Suppressor macrophage treated with lipopolysaccharide for 4 hours (primary cell): ENCODE data around the gene FOXF1.

Experiments
- DNase-seq: peaks from one replicate; pipeline ENCODE4 v3.0.0-alpha.2; 2020

The FOXF1 gene

DNA sequence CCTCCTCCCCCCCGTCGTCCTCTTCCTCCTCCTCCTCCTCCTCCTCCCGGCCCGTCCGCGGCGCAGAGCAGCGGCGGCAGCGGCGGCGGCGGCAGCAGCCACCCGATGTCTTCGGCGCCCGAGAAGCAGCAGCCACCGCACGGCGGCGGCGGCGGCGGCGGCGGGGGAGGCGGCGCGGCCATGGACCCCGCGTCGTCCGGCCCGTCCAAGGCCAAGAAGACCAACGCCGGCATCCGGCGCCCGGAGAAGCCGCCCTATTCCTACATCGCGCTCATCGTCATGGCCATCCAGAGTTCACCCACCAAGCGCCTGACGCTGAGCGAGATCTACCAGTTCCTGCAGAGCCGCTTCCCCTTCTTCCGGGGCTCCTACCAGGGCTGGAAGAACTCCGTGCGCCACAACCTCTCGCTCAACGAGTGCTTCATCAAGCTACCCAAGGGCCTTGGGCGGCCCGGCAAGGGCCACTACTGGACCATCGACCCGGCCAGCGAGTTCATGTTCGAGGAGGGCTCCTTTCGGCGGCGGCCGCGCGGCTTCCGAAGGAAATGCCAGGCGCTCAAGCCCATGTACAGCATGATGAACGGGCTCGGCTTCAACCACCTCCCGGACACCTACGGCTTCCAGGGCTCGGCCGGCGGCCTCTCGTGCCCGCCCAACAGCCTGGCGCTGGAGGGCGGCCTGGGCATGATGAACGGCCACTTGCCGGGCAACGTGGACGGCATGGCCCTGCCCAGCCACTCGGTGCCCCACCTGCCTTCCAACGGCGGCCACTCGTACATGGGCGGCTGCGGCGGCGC lies at the start of gene FOXF1:
Gene FOXF1 (plus strand): TSS at position 63 of the 797 bp plus-strand sequence. CDS start 43 bp downstream, at position 106.
- peak; percentile 41 for DNase-seq

DNA sequence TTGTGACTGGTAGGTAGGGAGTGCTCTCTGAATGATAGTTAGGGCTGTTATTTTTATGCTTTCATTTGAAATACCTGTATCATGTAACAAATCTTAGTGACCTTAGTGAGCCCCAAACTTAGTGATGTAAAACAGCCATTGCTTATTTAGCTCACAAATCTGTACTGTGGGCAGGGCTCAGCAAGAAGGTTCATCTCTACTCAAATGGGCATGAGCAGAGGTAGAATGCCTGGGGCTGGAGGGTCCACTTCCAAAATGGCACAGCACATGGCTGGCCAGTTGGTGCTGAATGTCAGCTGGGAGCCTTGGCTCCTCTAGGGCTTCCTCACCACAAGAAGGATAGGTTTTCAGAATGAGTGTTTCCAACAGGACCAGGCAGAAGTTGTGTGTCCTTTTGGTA lies 49.3 kb upstream of the FOXF1 start:
- DNase-seq: no peak

DNA sequence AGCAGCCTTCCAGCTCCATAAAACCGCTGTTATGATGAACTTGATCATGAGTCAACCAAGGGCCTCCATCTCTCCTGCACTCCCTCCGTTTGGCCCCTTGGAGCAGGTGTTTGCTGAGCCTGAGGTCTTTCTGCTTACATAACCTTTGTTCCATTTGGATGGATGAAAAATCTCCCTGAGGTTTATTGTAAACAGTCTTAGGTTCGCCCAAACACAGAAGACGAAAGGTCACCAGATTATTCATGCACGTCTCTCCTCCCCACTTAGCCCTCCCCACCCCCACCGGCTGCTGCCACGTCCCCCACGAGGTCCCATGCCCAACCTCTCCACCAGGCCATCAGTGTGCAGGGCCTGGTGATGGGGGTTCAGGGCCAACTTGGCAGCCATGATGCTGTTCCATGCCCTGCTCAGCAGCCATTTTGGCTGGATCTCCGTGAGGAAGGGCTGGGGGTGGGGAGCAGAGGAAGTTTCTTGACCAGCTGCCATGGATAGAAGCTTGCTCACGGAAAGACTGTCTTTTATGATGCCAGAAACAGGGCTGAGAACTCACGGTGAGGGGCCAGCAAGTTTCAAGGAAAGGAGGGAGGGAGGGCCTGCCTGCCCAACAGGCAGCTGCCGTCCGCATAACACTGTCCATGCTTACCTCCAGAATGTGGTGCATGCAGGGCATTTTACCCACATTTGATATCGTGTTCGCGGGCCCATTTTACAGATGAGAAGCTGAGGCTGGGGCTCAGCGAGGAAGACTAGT lies 47.8 kb upstream of the FOXF1 start:
- no peak for DNase-seq

DNA sequence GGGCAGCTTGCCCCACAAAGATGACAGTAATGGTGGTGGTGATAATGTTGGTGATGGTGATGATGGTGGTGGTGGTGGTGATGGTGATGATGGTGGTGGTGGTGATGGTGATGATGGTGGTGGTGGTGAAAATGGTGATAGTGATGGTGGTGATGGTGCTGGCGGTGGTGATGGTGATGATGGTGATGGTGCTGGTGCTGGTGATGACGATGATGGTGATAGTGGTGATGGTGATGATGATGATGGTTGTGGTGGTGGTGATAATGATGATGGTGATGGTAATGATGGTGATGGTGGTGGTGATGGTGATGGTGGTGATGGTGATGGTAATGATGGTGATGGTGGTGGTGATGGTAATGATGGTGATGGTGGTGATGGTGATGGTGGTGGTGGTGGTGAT lies 46.3 kb upstream of the FOXF1 start:
- no peak for DNase-seq

DNA sequence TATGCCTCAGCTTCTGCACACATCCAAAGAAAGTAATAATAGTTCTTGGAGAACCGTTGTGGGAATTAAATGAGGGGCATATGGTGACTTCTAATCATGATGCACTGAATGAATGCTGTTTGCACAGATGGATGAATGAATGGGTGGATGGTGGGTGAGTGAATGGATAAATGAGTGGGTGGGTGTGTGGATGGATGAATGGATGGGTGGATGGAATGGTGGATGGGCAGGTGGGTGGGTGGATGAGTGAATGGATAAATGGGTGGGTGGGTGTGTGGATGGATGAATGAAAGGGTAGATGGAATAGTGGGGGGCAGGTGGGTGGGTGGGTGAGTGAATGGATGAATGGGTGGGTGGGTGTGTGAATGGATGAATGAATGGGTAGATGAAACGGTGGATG lies 44.9 kb upstream of the FOXF1 start:
- DNase-seq: no peak

DNA sequence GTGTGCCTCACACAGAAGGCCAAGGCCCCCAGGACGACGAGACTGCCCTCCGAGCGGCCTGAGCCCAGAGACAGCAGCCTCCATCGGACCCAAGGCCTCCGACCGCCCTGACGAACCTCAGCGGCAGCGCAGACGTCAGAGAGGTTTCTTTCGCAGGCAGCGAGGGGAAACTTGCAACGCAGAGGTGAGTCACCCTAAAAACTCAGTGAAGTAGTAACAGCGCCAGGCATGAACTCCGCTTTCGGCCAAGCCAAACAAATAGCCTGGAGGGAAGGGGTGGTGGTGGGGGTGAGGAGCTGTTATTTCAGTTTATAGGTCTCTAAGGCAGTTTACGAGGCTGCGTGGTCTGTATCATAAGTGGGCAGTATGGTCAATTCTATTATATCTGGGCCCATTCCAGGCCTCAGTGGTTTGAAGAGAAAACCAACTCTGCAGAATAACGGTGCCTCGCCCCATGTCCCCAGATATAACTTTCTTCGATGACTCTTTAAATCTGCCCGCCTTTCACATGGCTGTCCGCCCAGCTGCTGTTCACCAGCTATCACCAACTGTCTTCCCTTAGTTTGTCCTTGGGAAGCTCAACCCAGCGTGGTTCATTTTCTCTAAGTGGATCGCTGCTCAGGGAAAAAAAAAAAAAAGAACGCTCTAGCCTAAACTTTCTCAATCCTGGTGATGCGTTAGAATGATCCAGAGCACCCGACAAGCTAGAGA lies 43.5 kb upstream of the FOXF1 start:
- no peak for DNase-seq

DNA sequence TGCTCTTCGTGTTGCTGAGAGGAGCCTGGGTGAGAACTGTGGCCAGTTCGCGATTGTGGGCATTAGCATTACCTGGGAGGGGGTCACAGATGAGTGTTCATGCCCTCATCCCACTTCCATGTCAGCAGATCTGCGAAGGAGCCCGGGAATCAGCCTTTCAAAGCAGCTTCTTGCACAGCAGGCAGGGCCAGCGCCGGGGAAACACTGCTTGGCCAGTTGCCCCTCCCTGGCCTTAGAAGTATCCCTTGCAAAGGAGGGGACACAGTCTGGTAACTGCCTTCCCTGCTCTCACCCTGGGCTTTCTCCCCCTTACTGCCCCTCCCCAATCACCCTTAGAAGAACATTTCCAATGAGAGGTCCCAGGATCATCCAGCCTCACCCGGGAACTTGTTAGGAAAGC lies 42.8 kb upstream of the FOXF1 start:
- no peak for DNase-seq

DNA sequence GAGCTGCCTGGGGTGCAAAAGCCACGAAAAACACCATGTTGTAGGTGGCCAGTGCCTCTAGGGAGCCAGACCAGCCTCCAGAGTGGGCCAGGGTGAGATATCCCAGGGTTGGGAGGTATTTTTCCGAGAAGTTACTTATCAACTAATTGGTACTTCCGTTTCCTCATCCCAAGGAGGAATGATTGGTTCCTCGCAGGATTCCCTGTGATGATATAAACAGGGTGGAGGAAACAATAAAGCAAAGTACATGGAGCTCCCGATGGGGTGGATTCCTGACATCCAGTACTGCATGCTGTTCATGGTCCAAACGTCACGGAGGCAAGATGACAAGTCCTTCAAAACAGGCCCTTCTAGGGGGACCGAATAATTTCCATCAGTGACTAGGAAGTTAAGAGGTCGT lies 39.4 kb upstream of the FOXF1 start:
- DNase-seq: no peak

DNA sequence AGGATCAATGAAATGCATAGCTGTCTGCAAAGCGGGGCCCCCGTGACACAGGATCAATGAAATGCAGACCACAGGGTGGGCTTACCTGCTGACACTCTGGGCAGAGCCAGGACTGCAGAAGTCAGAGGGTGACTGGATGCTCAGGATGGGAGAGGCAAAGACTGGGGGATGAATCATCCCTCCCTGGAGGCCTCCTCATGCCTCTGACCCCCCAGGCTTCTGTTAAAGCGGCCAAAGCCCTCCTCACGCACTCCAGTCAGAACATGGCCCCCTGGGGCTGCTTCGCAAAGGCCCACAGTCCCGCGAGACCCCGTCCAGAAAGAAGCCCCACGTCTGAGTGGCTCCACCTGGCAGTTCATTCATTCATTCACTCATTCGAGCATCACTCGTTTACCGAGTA lies 38.4 kb upstream of the FOXF1 start:
- no peak for DNase-seq

DNA sequence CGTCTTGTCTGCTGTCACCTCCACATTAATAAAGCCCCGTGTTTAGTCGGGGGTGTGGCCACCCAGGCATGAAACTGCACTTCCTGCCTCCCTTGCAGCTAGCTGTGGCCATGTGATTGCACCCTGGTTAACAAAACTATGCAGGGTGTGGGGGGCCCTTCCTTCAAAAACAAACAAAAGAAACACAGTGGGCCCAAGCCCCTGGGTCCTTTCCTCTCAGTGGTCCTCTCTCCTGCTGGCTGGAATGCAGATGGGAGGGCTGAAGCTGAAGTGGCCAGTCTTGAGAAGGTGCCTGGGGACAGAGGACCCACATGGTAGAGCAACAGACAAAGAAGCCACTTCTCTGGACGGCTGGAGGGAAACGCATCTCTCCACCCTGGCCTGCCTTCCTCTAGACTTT lies 38.0 kb upstream of the FOXF1 start:
- DNase-seq: no peak

DNA sequence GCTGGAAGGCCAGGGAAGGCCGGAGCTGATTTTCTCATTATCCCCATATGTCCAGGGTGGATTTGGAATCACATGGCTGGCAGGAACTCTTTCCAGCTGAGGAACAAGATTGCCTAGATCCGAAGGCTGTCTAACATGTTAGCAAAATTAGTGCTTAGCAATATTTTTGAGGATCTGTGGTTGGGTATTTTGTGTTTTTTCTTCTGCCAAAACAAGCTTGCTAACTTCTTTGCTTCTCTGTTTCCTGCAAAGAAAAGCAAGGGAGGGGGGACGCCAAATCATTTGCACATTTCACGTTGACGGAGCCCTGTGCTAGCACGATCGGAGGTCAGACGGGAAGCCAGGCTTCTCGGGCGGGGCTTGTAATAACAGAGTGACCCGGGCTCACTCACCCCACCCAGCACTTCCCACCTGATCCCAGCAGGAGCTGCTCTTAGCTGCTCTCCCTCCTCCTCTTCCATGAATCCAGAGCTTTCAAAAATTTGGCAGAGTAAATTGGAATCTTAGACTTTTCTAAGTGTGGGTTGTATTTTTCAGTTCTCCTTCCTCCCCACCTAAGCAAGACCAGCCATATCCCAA lies 33.3 kb upstream of the FOXF1 start:
- no peak for DNase-seq

DNA sequence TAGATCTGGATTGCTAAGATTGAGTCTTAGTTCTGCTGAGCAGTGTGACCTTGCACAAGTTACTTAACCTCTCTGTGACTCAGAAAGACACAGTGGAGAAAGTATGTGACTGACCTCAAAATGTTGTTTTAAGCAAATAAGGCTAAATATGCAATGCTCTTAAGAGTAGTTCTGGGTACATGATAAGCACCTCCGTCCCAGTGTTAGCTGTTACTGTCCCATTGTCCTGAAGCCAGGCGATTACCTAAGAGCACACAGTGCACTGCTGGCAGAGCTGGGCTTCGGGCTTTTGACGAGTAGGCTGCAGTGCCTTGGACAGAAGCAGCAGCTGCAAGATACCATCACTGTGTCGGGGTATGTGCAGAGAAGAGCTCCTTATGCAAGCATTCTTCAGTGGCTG lies 32.7 kb upstream of the FOXF1 start:
- DNase-seq: no peak

DNA sequence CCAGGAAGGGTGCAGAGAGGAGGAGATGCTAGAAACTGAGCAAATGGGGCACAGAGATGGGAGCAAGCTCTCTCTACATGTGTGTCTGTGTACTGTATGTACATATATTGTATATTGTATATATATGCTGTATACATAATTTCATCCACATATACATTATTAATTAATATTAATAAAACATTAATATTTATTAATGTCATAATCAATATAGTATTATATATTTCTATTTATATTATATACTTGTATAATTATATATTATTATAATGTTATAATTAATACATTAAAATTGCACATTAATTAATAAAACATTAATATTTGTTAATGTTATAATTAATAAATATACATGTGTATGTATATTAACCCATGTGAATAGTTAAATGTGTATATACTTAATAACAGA lies 31.5 kb upstream of the FOXF1 start:
- DNase-seq: no peak

DNA sequence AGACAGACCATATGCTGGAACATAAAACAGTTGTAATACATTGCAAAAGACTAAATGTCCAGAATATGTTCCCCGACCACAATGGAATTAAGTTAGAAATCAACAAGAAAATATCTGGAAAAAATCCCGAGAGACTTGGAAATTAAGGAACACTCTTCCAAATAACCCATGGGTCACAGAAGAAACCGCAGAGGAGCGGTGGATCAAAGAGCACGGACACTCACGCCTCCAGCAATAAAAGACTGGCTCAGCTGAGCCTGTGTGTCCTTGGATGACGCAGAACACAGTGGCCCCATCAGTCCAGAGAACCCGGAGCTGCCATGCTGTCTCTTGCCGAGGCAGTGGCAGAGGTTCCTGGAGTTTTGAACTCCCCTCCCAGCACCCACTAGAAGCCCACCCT lies 30.9 kb upstream of the FOXF1 start:
- no peak for DNase-seq

DNA sequence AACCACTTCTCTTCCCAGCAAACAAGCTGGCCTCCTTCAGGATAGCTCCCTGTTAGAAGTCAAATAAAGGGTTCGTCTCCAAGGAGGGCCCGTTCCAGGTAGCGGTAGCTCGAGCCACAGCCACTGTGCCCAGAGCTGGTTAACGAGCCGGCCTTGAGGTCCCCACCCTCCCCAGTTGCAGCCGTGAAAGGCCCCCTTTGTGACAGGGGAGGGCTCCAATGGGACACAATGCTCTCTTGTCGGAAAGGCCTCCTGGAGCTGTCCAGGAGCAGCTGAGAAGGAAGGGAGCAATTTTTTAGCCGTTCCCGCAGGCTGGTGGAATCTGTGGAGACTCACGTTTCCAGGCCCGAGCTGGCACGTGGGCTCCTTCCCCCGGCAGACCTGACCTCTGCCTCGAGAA lies 29.9 kb upstream of the FOXF1 start:
- no peak for DNase-seq

DNA sequence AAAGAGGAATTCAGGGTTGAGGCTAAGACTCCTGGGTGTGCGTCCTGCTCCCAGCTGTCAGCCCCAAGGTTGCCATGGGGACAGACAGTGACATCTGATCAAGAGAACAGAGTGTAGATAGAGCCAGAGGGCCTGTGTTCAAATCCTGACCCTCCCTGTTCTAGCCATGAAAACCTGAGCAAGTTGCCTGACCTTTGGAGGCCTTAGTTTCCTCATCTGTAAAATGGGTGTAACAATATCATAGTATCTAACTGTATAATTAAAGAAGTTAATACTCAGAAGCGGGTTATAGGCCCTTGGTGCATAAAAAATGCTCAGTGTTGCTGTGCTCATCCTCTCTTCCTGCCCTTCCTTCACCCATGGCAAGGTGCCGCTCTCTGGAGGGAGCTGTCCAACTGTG lies 28.7 kb upstream of the FOXF1 start:
- no peak for DNase-seq

DNA sequence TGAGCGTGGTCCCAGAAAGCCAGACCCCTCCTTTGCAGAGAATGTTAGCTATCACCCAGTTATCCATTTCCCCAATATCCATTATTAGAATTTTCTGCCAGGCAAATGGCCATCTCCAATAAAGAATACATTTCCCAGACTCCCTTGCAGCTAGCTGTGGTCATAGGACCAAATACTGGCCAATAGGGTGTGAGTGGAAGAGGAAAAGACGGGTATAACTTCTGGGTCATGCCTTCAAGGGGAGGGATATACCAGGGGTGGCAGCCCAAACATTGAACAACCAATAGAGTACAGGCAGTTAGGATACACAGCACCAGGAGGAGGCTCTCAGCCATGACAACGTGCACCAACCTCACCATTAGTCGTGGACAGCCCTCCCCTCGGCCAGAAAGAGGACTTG lies 26.1 kb upstream of the FOXF1 start:
- no peak for DNase-seq

DNA sequence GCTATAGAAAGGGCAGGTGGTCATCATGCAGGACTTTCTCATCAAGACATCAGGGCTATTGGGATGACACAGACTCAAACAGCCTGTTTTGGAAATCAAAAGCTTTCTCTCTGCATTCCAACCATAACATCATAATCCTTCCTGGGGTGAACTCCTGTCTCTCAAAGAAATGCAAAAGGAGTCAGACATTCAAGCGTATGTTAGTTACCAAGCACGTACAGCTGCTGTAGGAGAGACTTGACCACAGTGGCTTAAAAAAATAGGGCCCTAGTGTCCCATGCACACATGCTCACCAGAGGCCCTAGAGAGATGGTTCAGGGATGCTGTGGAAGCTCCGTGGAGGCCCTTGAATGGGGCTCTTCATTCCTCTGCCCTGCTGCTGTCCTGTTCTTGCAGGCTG lies 24.6 kb upstream of the FOXF1 start:
- no peak for DNase-seq

DNA sequence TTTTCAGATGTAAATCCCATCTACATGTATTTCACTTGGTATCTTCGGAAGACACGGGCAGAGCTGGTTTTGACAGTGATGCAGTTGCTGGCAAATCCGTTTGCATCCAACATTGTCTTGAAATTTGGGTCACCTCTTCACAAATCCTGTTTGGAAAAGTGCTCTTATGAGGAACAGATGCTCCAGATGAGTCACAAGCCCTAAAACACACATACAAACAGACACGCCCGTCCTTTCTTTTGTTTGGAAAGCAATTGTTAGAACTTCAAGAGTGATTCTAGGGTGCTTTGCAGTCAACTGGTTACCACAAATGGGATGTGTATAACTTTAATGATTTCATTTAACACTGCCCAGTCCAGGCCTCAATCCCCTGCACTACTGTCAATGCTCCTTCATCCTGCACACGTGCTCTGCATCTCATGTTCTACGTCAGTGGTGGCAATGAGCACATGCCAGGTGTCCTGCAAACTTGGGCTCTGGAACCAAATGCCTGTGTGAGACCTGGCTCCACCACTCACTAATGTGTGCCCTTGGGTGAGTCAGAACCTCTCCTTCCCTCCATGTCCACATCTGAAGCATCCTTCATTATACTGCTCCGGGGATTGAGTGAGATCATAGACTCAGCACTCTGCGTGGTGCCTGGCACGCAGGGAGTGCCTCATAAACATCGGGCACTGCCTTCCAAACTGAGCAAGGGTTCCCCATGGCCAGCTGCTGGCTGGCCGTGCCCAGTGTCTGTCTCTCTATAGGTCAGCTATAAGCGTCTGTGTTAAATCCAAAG lies 19.3 kb upstream of the FOXF1 start:
- DNase-seq: no peak

DNA sequence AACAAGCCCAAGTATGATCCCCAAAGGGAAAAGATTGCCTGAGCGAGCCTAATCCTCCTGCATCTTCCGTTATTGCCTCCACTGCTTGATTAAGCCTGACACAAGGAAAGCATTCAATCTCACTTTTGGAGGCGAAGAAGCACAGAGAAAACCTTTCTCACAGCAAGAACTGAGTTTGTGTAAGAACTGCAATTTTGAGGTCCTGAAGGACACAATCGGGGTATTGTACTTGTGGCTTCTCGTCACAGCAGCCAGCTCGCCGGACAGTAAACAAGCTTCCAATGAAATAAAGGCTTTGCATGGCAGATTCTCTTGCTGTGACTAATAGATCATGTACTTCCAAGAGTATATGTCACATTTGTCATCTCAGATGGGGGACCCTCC lies 18.7 kb upstream of the FOXF1 start:
- no peak for DNase-seq

DNA sequence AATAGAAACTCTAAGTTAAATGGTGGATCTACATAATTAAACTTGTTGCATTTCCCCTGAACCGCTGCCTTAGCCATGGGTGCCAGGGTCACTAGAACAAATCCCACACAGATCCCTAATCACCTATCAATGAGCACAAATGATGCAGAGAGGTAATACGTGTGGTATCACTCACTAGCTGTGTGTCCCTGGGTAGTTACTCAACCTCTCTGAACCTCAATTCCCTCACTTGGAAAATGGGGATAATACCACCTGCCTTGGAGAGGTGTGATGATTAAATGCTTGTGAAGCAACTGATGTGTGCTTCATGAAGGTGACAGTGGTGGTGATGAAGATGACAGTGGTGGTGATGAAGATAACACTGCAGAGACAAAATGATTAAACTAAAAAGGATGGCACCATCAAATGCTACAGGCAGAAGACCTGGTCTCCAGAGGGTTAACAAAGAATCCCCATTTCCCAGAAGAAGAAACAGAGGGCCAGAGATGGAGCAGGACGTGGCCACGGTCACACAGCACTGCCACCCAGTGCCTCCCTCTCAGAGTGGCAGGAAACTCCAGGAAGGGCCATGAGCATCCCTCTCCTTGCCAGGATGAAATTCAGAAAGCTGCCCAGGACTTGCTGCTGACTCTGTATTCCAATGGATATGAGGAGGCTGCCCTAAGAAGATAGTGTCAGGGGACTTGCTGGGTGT lies 17.9 kb upstream of the FOXF1 start:
- DNase-seq: no peak

DNA sequence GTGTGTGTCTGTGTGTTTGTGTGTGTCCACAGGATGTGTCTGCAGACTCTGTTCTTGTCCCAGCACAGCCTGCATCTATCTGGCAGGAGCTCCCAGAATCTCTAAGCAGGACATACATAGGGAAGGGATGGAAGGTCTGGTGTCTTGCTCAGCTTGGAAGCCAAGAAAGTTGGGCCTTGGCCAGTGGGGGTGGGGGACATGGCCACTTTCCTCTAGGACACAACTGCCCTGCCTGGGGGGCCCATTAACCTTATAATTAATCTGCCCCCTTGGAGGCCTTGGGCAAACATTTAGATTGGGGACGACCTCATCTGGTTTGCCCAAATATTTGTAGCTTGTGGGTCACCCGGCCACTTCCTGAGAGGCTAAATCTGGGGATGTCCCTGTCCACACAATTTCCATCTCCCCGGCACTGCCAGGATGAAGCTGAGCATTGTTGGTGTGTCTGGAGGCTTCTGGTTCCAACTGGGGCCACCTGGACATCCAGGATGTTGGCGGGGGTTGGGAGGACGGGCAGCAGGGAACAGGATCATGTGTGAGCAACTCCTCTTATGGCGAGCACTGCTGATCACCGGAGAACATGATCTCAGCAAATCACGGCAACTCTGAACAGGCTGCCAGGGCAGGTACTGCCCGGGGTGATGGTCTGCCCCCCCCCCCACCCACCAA lies 17.2 kb upstream of the FOXF1 start:
- DNase-seq: no peak
